NB4 (cell line): ENCODE data around the gene MEGF9.

ENCODE experiments used
- DNase-seq: peaks from one replicate; pipeline ENCODE4 v3.0.0; 2010; ENCODE audit warnings: low read depth
- H3K4me3 ChIP-seq: one replicate; pipeline ENCODE4 v1.5.1; 2011; ENCODE audit warnings: mild to moderate bottlenecking, low read depth, low read length, moderate library complexity
- CTCF ChIP-seq: IDR thresholded peaks from one replicate; pipeline ENCODE4 v1.5.1; 2012; ENCODE audit warnings: low read depth, low read length
- MAX ChIP-seq: IDR thresholded peaks from 2 replicates; pipeline ENCODE4 v1.6.1; 2011; ENCODE audit warnings: low read depth, low read length
- MYC ChIP-seq: IDR thresholded peaks from 2 replicates; pipeline ENCODE4 v1.6.1; 2011; ENCODE audit warnings: low read depth, low read length
- POLR2A ChIP-seq: IDR thresholded peaks from 2 replicates; pipeline ENCODE4 v1.6.1; 2011; ENCODE audit warnings: mild to moderate bottlenecking; ENCODE audit not compliant: insufficient read length; ENCODE audit errors: extremely low read depth

Gene MEGF9

GRCh38 chr9:120717176-120717575 is 2.9 kb upstream of the MEGF9 start:
- no peak overlapping the region for H3K4me3 ChIP-seq
- TF ChIP-seq POLR2A = no peak
- TF ChIP-seq MYC = no peak
- no peak for TF ChIP-seq CTCF
- no peak for TF ChIP-seq MAX
- DNase-seq = no peak

- TF ChIP-seq CTCF (no peak), POLR2A (no peak), MYC (no peak), MAX (no peak)
- no peak overlapping the region for H3K4me3 ChIP-seq
- DNase-seq = no peak
Observed at GRCh38 chr9:120716483-120716882, 2.2 kb upstream of the MEGF9 start.

- no peak overlapping the region for H3K4me3 ChIP-seq
- TF ChIP-seq CTCF (no peak), MYC (no peak), MAX (no peak), POLR2A (no peak)
- no peak for DNase-seq
Observed at GRCh38 chr9:120715389-120715924, 1.2 kb upstream of the MEGF9 start.

GRCh38 chr9:120714846-120715388 is 647 bp upstream of the MEGF9 start:
- DNase-seq = no peak
- peak overlapping the region; percentile 50 for H3K4me3 ChIP-seq
- no peak for TF ChIP-seq CTCF
- no peak for TF ChIP-seq MYC
- TF ChIP-seq POLR2A = no peak
- no peak for TF ChIP-seq MAX

- DNase-seq = peak; percentile 40
- TF ChIP-seq CTCF (no peak), MAX (no peak), POLR2A (no peak)
- H3K4me3 ChIP-seq = peak overlapping the region; percentile 49
Observed at GRCh38 chr9:120713257-120714087, 798 bp downstream of the MEGF9 start.
